Measurements from ENCODE around the gene IFNGR2. TPM values are rescaled to one million over a fixed set of nuclear protein-coding genes. Genes with fewer than 3 reads are reported as not detected.
"Not testable (repeated sequence)": the region's sequence is repeated elsewhere in the genome, so short reads cannot be mapped to it uniquely, and the experiment has no call there.

The IFNGR2 gene
- total RNA-seq, 1 donor from 2014 or later: 58.3 TPM

- no peaks in the 10 kb centered on the region for H3K9me3 Mint-ChIP-seq (ENCODE audit: low read depth)
- DNase-seq (ENCODE audit: low spot score): no peak
- no peak for TF ChIP-seq CTCF (IDR thresholded peaks at IDR 0.05)
- H3K4me1 Mint-ChIP-seq (ENCODE audit: low read depth): no peaks in the 10 kb centered on the region
- no peaks in the 10 kb centered on the region for H3K27me3 Mint-ChIP-seq (ENCODE audit: low read depth)
- no peak overlapping the region for H3K27ac Mint-ChIP-seq (ENCODE audit: unreplicated experiment)
- H3K36me3 Mint-ChIP-seq (ENCODE audit: low read depth): peaks cover 2% of the 10 kb centered on the region
- H3K4me3 Mint-ChIP-seq (ENCODE audit: unreplicated experiment): no peak overlapping the region
Measured at GRCh38 chr21:33461538-33462250, 58.5 kb downstream of the IFNGR2 start.

GRCh38 chr21:33469183-33469582 is 66.0 kb downstream of the IFNGR2 start:
- not testable (repeated sequence) for H3K27ac Mint-ChIP-seq (ENCODE audit: unreplicated experiment); H3K9me3 Mint-ChIP-seq (ENCODE audit: low read depth); DNase-seq (ENCODE audit: low spot score); H3K36me3 Mint-ChIP-seq (ENCODE audit: low read depth); H3K4me3 Mint-ChIP-seq (ENCODE audit: unreplicated experiment); H3K27me3 Mint-ChIP-seq (ENCODE audit: low read depth); H3K4me1 Mint-ChIP-seq (ENCODE audit: low read depth)

GRCh38 chr21:33470701-33471100 is 67.5 kb downstream of the IFNGR2 start:
- peaks cover 8% of the 10 kb centered on the region for H3K9me3 Mint-ChIP-seq (ENCODE audit: low read depth)
- DNase-seq (ENCODE audit: low spot score): no peak
- H3K4me3 Mint-ChIP-seq (ENCODE audit: unreplicated experiment): no peak overlapping the region
- no peaks in the 10 kb centered on the region for H3K27me3 Mint-ChIP-seq (ENCODE audit: low read depth)
- H3K27ac Mint-ChIP-seq (ENCODE audit: unreplicated experiment): no peak overlapping the region
- no peaks in the 10 kb centered on the region for H3K4me1 Mint-ChIP-seq (ENCODE audit: low read depth)
- peaks cover 4% of the 10 kb centered on the region for H3K36me3 Mint-ChIP-seq (ENCODE audit: low read depth)
- TF ChIP-seq CTCF (IDR thresholded peaks at IDR 0.05): no peak

GRCh38 chr21:33473344-33473743 is 70.1 kb downstream of the IFNGR2 start:
- TF ChIP-seq CTCF (IDR thresholded peaks at IDR 0.05): no peak
- H3K27ac Mint-ChIP-seq (ENCODE audit: unreplicated experiment): no peak overlapping the region
- peaks cover 5% of the 10 kb centered on the region for H3K4me1 Mint-ChIP-seq (ENCODE audit: low read depth)
- DNase-seq (ENCODE audit: low spot score): no peak
- peaks cover 4% of the 10 kb centered on the region for H3K36me3 Mint-ChIP-seq (ENCODE audit: low read depth)
- H3K4me3 Mint-ChIP-seq (ENCODE audit: unreplicated experiment): no peak overlapping the region
- no peaks in the 10 kb centered on the region for H3K27me3 Mint-ChIP-seq (ENCODE audit: low read depth)
- peaks cover 8% of the 10 kb centered on the region for H3K9me3 Mint-ChIP-seq (ENCODE audit: low read depth)

GRCh38 chr21:33477066-33477465 is 73.9 kb downstream of the IFNGR2 start:
- peaks cover 8% of the 10 kb centered on the region for H3K9me3 Mint-ChIP-seq (ENCODE audit: low read depth)
- peaks cover 4% of the 10 kb centered on the region for H3K36me3 Mint-ChIP-seq (ENCODE audit: low read depth)
- no peak for DNase-seq (ENCODE audit: low spot score)
- no peak overlapping the region for H3K4me3 Mint-ChIP-seq (ENCODE audit: unreplicated experiment)
- H3K27me3 Mint-ChIP-seq (ENCODE audit: low read depth): no peaks in the 10 kb centered on the region
- H3K27ac Mint-ChIP-seq (ENCODE audit: unreplicated experiment): no peak overlapping the region
- TF ChIP-seq CTCF (IDR thresholded peaks at IDR 0.05): no peak
- H3K4me1 Mint-ChIP-seq (ENCODE audit: low read depth): peaks cover 24% of the 10 kb centered on the region

GRCh38 chr21:33478182-33478581 is 75.0 kb downstream of the IFNGR2 start:
- TF ChIP-seq CTCF (IDR thresholded peaks at IDR 0.05): no peak
- H3K27ac Mint-ChIP-seq (ENCODE audit: unreplicated experiment): peak overlapping the region; percentile 76
- peaks cover 24% of the 10 kb centered on the region for H3K4me1 Mint-ChIP-seq (ENCODE audit: low read depth)
- H3K27me3 Mint-ChIP-seq (ENCODE audit: low read depth): no peaks in the 10 kb centered on the region
- no peak for DNase-seq (ENCODE audit: low spot score)
- peak overlapping the region; percentile 87 for H3K4me3 Mint-ChIP-seq (ENCODE audit: unreplicated experiment)
- H3K36me3 Mint-ChIP-seq (ENCODE audit: low read depth): peaks cover 4% of the 10 kb centered on the region
- H3K9me3 Mint-ChIP-seq (ENCODE audit: low read depth): peaks cover 5% of the 10 kb centered on the region

Data from chondrocyte (in vitro differentiated cells).